Measurements from ENCODE around the gene SCGB1C1.

- TF ChIP-seq EZH2phosphoT487 (IDR thresholded peaks at IDR 0.05), result no peak
- no peak for TF ChIP-seq CTCF (IDR thresholded peaks at IDR 0.05)
These were observed 31.5 kb downstream of the SCGB1C1 start for GRCh38 chr11:224424-224823.

Data from neural progenitor cell (in vitro differentiated cells).